Measurements from ENCODE around the gene WNT3A. TPM values are rescaled to one million over a fixed set of nuclear protein-coding genes. Genes with fewer than 3 reads are reported as not detected.
A peak's percentile ranks its signal among the peaks of the same experiment; 100 is the strongest.

WNT3A gene
- total and polyA plus RNA-seq, 2 of the 4 experiments (the other 2 are of a cell fraction) = not detected

DNA sequence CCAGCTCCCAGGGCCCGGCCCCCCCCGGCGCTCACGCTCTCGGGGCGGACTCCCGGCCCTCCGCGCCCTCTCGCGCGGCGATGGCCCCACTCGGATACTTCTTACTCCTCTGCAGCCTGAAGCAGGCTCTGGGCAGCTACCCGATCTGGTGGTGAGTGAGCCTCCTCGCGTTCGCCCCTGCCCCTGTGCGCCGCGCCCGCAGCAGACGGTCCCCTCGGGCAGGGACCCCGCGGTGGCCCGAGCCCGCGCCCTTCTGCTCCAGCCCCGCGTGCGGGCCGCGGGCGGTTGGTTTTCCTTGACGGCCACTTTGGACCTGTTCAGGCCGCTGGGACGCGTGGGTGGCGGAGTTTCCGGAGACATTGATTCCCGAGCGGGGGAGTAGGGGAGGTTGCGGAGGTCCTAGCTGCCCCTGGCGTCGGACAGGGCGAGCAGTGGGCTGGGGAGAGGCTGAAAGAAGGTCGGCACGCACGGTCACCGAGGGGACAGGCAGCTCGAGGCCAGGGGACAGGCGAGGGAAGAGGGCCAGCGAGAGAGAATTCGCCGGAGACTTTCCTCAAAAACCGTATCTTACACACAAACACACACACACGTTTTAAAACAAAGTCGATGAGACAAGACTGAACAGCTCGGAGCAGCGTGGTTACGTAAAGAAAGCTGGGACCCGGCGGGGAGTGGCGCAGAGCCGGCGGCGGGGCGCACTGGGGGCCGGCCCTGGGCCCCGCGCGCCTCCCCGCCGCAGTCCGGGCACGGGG lies 427 bp downstream of the WNT3A start:
- no peak overlapping the region for H2BK15ac ChIP-seq (ENCODE audit: low read depth, low read length)
- POLR2A ChIA-PET (ENCODE audit: unreplicated experiment) = no interaction called here
- TF ChIP-seq RAD21 (IDR thresholded peaks at IDR 0.05; ENCODE audit: low read length) (no peak), NFE2L2 (IDR thresholded peaks at IDR 0.05; ENCODE audit: low read depth, low read length) (no peak)
- TF ChIP-seq, protein P1, sequence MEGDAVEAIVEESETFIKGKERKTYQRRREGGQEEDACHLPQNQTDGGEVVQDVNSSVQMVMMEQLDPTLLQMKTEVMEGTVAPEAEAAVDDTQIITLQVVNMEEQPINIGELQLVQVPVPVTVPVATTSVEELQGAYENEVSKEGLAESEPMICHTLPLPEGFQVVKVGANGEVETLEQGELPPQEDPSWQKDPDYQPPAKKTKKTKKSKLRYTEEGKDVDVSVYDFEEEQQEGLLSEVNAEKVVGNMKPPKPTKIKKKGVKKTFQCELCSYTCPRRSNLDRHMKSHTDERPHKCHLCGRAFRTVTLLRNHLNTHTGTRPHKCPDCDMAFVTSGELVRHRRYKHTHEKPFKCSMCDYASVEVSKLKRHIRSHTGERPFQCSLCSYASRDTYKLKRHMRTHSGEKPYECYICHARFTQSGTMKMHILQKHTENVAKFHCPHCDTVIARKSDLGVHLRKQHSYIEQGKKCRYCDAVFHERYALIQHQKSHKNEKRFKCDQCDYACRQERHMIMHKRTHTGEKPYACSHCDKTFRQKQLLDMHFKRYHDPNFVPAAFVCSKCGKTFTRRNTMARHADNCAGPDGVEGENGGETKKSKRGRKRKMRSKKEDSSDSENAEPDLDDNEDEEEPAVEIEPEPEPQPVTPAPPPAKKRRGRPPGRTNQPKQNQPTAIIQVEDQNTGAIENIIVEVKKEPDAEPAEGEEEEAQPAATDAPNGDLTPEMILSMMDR (conservative IDR thresholded peaks at IDR 0.05; ENCODE audit: low read depth, low read length) = no peak
- in situ Hi-C loops (cut with MboI; ENCODE audit: low sequenced_read_pairs) = no loop called here
- H2BK20ac ChIP-seq (ENCODE audit: low read depth, low read length) = no peak overlapping the region
- no peak overlapping the region for H2AK5ac ChIP-seq (ENCODE audit: low read depth, low read length)
- H2AFZ ChIP-seq (replicated peaks; ENCODE audit: low read length, poor library complexity) = peak overlapping the region; percentile 21
- H3K56ac ChIP-seq (ENCODE audit: extremely low read depth, insufficient read depth, low read length) = no peak overlapping the region
- intact Hi-C loops (cut with micrococcal nuclease) = no loop called here
- WGBS, 2 experiments (ENCODE audit: extremely low coverage in 2 of 2, insufficient read length in 1 of 2) = 0% methylated on average over 23 of the region's 77 CpGs; no CpG with 5 or more reads in 1 of the 2 experiments
- CTCF ChIA-PET = interaction anchor here (0.6 kb wide), 1 partner anchor 420 kb away, joined by 3 read pairs; no protein-coding TSS in a partner anchor
- no peaks in the 10 kb centered on the region for H3K9me1 ChIP-seq (ENCODE audit: insufficient read depth, low read length)
- no peak overlapping the region for H3K27ac ChIP-seq (ENCODE audit: insufficient read depth, low read length)
- H3K23ac ChIP-seq (ENCODE audit: low read depth, low read length) = no peak overlapping the region
- H3K9me3 ChIP-seq (ENCODE audit: control insufficient read depth, insufficient read depth, low read length) = no peaks in the 10 kb centered on the region
- H3K9ac ChIP-seq (ENCODE audit: low read depth, low read length) = no peak overlapping the region
- ATAC-seq (ENCODE audit: low read depth) (peak; percentile 7; the same call in 1 of the 2 replicates), DNase-seq (no peak)
- H4K8ac ChIP-seq (ENCODE audit: low read depth in 2 of 2, low read length in 2 of 2) = no peak overlapping the region
- H3K4me3 ChIP-seq (ENCODE audit: insufficient read depth, low read depth, low read length) = no peak overlapping the region
- peaks cover 73% of the 10 kb centered on the region for H3K27me3 ChIP-seq (ENCODE audit: control insufficient read depth, insufficient read depth, low read length)
- H3K4ac ChIP-seq (ENCODE audit: low read depth, low read length) = no peak overlapping the region
- H3K4me1 ChIP-seq (ENCODE audit: control insufficient read depth, insufficient read depth, low read length) = no peaks in the 10 kb centered on the region
- H4K20me1 ChIP-seq (ENCODE audit: insufficient read depth, low read length) = no peaks in the 10 kb centered on the region; the same call in 1 of the 2 replicates
- H2AK9ac ChIP-seq (replicated peaks; ENCODE audit: low read depth, low read length, poor library complexity) = peak overlapping the region; percentile 72
- no peak overlapping the region; the same call in 1 of the 2 replicates for H3K4me2 ChIP-seq (ENCODE audit: low read depth, low read length)
- no peak overlapping the region for H4K5ac ChIP-seq (ENCODE audit: low read depth, low read length)
- no peak overlapping the region for H2BK120ac ChIP-seq (ENCODE audit: low read depth, low read length)
- H2BK5ac ChIP-seq (ENCODE audit: low read depth, low read length, poor library complexity, severe bottlenecking) = no peak overlapping the region
- H3K14ac ChIP-seq (replicated peaks; ENCODE audit: low read depth, low read length) = no peak overlapping the region
- no peaks in the 10 kb centered on the region for H3K36me3 ChIP-seq (ENCODE audit: control insufficient read depth, insufficient read depth, low read length)
- no peak overlapping the region for H3K18ac ChIP-seq (ENCODE audit: low read depth, low read length)
- H3K79me1 ChIP-seq (ENCODE audit: low read depth in 1 of 2, low read length in 2 of 2) = no peaks in the 10 kb centered on the region
- no peak overlapping the region for H4K91ac ChIP-seq (ENCODE audit: insufficient read depth, low read depth, low read length)
- BruUV-seq (replicated peaks) = no TSS peak
- dilution Hi-C loops (cut with HindIII; ENCODE audit: low sequenced_read_pairs, unreplicated experiment) = no loop called here
